GM19023 (cell line): ENCODE data around the gene WTIP.
"Not testable (repeated sequence)": the region's sequence is repeated elsewhere in the genome, so short reads cannot be mapped to it uniquely, and the experiment has no call there.

ENCODE experiments used
- ATAC-seq: cut with Tn5 transposase; IDR thresholded peaks from one replicate; pipeline ENCODE4 v1.9.1; 2021; ENCODE audit warnings: mild to moderate bottlenecking, moderate library complexity; ENCODE audit not compliant: unreplicated experiment

The WTIP gene

DNA sequence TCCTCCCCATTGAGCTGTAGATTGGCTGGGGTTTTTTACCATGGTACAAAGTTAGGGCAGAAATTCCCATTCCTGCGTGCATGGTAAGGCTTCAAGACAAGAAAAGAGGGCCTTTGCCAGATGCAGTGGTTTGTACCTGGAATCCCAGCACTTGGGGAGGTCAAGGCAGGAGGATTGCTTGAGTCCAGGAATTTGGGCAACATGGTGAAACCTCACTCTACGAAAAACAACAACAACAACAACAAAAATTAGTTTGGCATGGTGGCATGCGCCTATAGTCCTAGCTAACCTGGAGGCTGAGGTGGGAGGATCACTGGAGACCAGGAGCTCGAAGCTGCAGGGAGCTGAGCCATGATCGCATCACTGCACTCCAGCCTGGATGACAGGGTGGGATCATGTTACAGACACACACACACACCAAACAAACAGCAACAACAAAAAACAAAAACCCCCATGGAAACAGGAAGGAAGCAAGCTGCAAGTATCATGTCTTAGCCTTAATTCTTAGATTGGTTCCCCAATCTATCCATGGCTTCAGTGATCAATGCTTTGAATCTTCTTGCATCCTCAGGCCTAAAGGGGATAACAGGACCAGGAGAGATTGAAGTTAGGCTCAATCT lies 5.5 kb upstream of the WTIP start:
- no peak for ATAC-seq

DNA sequence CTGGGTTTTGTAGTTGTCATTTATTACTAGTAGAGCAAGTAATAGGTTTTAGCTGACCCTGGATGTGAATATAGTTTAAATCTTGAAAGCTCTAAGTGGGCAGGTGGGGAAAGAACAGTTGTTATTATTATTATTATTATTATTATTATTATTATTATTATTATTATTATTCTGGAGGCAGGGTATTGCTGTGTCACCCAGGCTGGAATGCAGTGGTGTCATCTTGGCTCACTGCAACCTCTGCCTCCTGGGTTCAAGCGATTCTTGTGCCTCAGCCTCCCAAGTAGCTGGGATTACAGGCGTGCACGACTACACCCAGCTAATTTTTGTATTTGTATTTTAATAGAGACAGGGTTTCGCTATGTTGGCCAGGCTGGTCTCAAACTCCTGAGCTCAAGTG lies 3.1 kb upstream of the WTIP start:
- not testable (repeated sequence) for ATAC-seq

- no peak for ATAC-seq
These were observed 2.2 kb upstream of the WTIP start for GRCh38 chr19:34479396-34479795.

- no peak for ATAC-seq
These were observed 1.1 kb upstream of the WTIP start for GRCh38 chr19:34480491-34480890.

GRCh38 chr19:34481861-34482379 lies 362 bp downstream of the WTIP start:
- no peak for ATAC-seq

DNA sequence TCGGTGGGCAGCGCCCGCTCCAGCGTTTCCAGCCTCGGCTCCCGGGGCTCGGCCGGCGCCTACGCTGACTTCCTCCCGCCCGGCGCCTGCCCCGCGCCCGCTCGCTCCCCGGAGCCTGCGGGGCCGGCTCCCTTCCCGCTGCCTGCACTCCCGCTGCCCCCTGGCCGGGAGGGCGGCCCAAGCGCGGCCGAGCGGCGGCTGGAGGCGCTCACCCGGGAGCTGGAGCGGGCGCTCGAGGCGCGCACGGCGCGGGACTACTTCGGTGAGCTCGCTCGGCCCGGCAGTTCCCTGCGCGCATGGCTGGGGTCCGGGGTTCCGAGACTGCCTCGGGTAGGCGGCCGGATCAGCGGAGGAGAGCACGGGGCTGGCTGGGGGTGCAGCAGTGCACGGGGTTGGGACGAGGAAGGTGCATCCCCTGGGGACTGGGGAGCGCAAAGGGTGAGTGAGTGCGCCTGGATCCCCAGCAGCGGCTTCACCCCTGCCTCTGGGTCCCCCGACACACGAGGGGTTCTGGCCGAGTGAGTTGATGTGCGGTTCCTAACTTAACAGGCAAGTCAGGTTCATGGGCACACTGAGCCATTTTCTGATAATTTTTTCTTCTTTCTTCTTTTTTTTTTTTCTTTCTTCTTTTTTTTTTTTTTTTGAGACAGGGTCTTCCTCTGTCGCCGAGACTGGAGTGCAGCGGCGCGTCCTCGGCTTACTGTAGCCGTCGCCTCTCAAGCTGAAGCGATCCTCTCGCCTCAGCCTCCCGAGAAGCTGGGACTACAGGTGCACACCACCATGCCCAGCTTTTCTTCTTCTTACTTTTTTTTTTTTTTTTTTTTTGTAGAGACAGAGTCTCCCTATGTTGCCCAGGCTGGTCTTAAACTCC lies 1.1 kb downstream of the WTIP start:
- ATAC-seq: no peak

DNA sequence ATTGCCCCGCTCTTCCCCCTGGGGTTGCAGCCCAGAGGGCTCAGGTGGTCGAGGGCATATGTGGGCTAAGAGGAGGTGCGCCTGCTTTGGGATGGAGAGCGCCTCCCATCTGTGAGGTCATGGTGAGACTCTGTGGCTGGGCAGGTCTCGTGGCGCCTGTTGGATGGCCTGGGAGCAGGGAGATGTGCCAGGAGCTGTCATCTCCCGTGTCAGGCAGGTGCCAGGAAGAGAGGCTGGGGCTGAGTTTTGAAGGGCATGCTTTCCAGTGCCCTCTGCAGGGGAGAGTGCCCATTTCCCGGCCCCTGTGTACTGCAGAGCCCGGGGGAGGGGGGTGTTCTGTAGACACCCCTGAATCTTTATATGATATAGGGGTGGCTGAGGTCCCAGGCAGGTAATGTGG lies 2.8 kb downstream of the WTIP start:
- no peak for ATAC-seq

DNA sequence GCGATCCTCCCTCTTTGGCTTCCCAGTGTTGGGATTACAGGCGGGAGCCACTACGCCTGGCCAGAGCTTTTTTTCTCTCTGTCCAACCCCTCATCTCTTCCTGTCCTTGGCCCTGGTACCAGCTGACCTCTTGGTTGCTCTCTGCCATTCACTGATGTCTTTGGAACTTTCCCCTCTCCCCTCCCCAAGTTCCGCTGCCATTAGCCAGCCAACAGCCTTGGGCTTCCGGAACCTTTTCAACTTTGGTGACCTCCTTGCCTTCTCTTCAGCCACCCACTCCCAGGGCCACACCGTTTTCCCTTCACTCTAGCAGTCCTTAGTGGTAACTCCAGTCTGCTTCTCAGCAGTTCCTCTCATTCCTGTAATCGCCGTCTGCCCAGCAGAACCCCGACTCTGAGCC lies 4.3 kb downstream of the WTIP start:
- ATAC-seq: no peak

- no peak for ATAC-seq
These were observed 6.1 kb downstream of the WTIP start for GRCh38 chr19:34487651-34488051.

GRCh38 chr19:34489175-34489574 lies 7.6 kb downstream of the WTIP start:
- no peak for ATAC-seq

DNA sequence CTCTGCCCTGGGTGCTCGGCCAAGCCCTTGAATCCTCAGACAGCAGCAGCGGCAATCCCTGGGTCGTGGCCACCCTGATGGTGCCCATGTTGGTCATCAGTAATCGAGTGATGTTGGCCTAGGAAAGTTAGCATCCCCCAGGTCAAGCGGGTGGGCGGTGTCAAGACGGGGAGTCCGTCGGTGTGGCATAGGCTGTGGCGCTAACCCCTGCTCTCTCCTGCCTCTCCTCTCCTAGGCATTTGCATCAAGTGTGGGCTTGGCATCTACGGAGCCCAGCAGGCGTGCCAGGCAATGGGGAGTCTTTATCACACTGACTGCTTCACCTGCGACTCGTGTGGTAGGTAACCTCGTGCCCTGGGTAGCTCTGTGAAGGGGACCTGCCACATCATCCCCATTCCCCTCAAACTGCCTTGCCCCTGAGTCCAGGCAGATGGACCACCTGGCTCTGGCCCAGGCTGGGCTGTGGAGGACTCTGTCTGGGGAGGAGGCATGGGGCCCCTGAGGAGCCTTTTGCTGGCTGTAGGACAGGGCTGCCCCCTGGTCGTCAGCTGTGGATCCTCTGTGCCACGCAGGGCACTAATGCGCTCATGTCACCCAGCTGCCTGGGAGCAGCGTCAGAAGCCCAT lies 8.7 kb downstream of the WTIP start:
- ATAC-seq: no peak

- ATAC-seq: no peak
These were observed 11.6 kb downstream of the WTIP start for GRCh38 chr19:34493038-34493648.

- ATAC-seq: no peak
These were observed 12.1 kb downstream of the WTIP start for GRCh38 chr19:34493649-34494044.

DNA sequence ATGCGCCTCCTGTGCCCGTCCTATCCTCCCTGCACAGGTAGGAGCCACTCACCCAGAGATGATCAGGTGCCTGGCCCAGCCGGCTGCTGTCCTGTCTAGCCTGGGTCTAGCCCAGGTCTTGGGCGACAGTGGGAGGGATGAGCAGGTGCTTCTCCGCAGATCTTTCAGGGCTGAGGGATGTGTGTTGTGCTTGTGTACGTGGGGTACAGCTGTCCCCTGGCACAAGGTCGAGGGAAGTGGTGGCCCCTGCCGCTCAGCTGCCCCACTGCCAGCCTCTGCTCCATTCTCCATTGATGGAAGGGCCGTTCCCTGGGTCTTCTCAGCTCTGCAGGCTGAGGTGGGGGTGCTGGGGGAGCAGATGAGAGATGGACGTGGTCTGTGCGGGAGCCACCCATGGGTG lies 13.0 kb downstream of the WTIP start:
- no peak for ATAC-seq

DNA sequence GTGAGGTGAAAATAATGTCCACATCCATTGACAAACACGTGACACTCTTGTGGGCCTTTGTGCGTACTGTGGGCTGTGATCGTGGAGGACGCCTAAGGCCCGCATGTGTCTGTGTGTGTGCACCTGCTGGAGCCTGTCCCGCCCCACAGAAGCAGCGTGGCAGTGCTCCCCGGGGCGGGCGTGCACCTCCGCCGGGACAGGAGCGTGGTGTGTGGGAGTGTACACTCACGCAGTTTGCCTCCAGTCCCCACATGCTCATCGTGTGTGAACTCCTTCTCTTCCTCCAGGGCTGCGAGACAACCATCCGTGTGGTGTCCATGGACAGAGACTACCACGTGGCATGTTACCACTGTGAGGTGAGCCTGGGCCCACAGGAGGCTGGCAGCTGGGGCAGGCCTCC lies 13.9 kb downstream of the WTIP start:
- no peak for ATAC-seq

GRCh38 chr19:34497112-34497805 lies 15.7 kb downstream of the WTIP start:
- ATAC-seq: no peak

- no peak for ATAC-seq
These were observed 17.7 kb downstream of the WTIP start for GRCh38 chr19:34499155-34499834.

GRCh38 chr19:34500656-34501120 lies 19.1 kb downstream of the WTIP start:
- no peak for ATAC-seq

- ATAC-seq: peak; percentile 68
These were observed 20.1 kb downstream of the WTIP start for GRCh38 chr19:34501339-34502320.
